HG03342 (cell line): ENCODE data around the gene CTNNBL1.
"Not testable (repeated sequence)": the region's sequence is repeated elsewhere in the genome, so short reads cannot be mapped to it uniquely, and the experiment has no call there.

Experiments
- ATAC-seq: cut with Tn5 transposase; IDR thresholded peaks from one replicate; pipeline ENCODE4 v1.9.1; 2021; ENCODE audit warnings: mild to moderate bottlenecking, moderate library complexity; ENCODE audit not compliant: unreplicated experiment

Gene CTNNBL1

GRCh38 chr20:37706298-37706697, 12.5 kb downstream of the CTNNBL1 start:
- no peak for ATAC-seq

GRCh38 chr20:37711001-37711400, 17.2 kb downstream of the CTNNBL1 start:
- no peak for ATAC-seq

- ATAC-seq: no peak
These were observed 18.4 kb downstream of the CTNNBL1 start for GRCh38 chr20:37711994-37712964.

DNA sequence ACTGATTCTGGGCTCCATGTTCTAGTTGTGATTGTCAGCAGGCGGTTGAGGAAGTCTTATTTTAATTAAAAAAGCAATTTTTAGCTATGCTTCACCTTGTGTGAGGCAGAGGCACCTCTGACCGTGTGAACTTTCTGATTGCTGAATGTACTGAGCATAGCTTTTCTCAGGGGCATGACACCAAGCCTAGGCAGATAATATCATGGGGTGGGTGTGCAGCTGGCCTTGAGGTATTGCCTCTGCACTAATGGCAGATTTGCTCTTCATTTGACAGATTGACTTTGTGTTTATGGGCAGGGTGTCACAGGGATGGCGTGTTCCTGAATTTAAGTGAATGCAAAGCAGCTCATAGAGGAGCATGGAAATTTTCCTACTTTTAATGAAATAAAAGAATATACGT, 19.6 kb downstream of the CTNNBL1 start:
- no peak for ATAC-seq

DNA sequence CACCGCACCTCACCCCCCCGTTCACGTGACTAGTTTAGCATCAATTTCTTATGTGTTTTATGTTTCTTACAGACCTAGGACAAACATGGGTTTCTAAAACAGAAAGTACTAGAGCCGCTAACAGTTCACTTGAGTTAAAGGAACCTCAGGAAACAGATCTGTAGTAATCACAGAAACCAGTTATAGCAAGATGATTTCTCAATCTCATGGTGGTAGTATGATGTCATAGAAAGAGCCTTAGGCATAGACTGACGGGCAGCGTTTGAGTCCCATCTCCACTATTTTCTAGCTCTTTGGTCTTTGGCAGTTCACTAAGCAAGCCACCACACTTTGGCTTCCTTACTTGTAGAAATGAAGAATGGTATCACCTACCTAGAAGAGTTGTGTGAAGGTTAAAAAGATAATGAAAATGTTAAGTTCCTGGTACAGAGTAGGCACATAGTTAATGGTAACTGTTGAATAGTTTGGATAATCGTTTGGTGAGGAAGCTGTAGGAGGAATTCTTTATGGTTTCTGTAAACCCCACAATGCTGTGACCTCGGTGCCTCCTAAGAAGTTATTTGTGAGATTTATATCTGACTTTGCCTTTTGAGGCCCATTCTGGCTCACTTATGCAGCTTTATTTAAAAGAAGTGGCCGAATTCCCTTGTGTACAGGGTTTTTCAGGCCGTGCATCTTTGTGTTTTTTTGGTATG, 21.3 kb downstream of the CTNNBL1 start:
- ATAC-seq: no peak

DNA sequence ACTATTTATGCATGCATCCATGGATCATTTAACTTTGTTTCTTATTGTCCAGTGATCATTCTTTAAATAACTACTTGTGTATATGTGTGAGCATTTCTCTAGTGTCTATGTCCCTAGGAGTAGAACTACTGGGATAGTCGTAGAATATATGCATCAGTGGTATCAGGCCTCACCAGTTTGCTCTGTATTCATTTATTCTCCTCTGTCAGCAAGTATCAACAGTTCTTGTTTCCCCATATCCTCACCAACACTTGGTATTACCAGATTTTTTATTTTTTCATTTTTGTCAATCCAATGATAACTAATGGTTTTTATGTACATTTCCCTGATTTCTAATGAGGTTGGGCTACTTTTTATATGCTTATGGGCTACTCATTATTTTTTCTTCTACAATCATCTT, 27.9 kb downstream of the CTNNBL1 start:
- no peak for ATAC-seq

GRCh38 chr20:37722312-37722711, 28.5 kb downstream of the CTNNBL1 start:
- ATAC-seq: not testable (repeated sequence)

DNA sequence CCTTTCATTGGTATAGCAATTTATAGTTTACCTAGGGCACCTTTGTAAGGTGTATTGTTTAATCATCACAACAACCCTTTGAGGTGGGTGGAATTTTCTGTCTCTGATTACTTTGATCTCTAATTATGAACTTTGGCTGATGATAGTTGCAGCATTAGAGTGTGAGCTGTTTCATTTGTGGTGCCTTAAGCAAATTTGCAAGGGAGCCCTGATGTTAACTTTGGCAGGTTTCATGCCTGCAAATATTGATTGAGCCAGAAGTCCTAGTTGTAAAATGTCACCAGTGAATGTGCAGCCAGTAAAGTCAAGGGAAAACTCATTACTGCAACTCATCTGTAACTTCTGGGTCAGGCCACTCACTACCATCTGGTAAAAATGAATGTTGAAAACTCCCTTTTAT, 29.8 kb downstream of the CTNNBL1 start:
- ATAC-seq: no peak

- no peak for ATAC-seq
These were observed 31.3 kb downstream of the CTNNBL1 start for GRCh38 chr20:37725165-37725564.

- ATAC-seq: no peak
These were observed 32.0 kb downstream of the CTNNBL1 start for GRCh38 chr20:37725855-37726254.

DNA sequence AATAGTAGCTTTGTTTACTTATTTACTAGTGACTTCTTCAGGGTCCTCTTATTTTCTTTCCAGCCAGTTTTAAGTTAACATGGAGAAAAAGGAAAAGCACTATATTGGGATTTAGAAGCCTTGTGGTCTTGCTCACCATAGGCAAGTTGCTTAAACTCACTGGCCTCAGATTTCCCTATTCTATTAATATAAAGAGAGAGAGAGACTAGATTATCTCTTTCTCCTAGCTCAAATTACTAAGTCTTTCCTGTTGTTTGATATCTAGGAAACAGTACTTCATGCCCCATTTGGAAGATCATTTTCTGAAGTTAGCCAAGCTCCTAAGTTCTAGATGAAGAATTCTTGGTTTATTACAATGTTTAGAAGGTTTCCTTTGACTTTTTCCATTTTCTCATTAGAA, 32.5 kb downstream of the CTNNBL1 start:
- no peak for ATAC-seq

DNA sequence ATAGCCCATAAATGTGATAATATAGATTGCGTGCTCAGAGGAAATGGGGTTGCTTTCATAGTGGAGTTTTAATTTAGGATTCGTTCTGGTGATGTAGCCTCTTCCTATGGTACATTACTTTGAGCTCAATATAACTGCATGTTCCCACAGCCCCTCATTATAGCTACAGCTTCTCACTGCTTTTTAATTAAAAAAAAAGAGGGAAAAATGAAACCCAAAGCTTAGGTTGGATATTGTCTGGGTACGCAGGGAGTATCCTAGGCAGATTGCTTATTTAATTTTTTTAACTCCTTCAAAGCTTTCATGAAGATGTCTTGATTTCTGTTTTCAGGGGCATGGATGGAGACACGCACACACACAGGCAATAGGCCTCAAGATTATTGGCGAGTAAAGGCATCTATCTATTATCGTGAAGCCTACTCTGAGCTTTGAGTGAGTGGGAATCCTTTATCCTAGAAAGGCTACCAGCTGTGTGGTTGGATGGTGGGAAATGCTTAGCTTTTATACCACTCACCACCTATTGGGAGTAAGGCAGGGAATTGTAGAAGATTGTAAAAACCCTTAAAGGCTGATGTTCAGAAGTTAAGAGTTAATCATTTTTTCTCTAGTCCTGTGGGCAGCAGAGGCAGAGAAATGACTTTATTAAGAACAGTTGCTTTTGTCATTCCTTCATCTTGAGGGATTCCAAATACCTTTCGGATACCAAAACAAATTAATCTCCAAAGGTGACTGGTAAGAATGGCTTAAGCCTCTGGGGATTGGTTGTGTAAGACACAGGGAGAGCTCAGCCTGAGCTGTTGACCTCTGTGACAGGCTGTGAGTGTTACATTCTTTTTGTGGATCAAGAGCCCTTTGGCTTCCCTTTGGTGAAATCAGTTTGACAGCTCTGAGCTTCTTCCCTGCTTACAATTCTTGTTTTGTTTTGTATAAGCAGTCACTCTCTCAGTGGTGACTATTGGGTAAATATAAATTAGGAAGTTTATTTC, 33.4 kb downstream of the CTNNBL1 start:
- ATAC-seq: no peak

DNA sequence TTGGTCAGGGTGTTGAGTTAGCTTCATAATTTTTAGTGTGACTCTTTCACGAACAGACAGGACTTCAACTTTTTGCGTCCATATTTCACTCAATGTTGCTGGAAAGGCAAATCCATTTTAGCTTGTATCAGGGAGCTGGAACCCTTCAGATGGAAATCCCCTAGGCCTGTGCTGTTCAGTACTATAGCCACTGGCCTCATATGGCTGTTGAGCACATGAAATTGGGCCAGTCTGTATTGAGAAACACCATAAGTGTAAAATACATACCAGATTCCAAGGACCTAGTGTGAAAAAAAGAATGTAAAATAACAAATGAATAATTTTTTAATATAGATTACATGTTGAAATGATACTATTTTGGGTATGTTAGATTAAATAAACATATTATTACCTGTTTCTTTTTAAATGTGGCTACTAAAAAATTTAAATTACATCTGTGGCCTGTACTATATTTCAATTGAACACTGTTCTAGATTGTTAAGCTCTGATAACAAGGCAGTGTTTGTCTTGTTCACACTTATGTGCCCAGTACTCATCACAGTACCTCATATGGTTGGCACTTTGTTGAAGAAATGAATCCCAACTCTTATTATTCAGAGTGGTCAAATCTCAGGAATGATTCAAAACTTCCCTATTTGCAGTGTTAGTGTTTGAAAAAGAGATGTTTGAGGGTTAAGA, 34.3 kb downstream of the CTNNBL1 start:
- ATAC-seq: no peak

DNA sequence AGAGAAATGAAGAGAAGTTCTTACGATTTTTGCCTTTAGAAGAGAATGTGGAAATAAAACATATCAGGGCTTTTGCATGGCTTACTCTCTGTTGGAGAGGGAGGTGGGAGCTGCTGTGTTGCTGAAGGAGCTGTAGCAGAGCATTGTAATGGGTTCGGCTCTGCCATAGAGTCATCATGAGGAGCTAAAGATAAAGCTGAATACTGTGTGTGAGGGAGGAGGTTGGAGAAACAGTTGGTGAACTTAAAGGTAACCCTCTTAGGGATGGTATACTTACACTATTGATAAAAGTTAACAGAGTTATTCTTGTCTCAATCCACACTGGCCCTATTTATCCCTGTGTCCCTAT, 34.8 kb downstream of the CTNNBL1 start:
- ATAC-seq: no peak

- ATAC-seq: no peak
These were observed 35.6 kb downstream of the CTNNBL1 start for GRCh38 chr20:37729452-37729851.

DNA sequence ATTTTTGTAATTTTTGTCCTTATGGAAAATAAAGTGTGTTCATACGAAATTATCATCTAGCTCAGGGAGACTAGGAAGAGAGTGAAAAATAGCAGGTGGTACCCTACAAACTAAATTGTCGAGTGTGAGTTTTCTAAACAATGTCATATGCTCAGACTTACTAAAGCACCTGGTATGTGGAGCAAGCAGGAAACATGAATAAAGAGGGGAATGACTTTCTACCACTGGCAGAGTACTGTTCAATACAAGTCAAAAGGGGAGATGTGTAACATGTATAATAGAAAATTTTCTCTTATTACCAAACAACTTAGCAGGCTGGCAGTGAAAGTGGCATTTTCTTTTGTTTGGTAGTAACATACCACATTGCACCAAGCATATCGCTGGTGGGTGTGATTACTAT, 36.1 kb downstream of the CTNNBL1 start:
- ATAC-seq: no peak

GRCh38 chr20:37733416-37733815, 39.6 kb downstream of the CTNNBL1 start:
- ATAC-seq: no peak

DNA sequence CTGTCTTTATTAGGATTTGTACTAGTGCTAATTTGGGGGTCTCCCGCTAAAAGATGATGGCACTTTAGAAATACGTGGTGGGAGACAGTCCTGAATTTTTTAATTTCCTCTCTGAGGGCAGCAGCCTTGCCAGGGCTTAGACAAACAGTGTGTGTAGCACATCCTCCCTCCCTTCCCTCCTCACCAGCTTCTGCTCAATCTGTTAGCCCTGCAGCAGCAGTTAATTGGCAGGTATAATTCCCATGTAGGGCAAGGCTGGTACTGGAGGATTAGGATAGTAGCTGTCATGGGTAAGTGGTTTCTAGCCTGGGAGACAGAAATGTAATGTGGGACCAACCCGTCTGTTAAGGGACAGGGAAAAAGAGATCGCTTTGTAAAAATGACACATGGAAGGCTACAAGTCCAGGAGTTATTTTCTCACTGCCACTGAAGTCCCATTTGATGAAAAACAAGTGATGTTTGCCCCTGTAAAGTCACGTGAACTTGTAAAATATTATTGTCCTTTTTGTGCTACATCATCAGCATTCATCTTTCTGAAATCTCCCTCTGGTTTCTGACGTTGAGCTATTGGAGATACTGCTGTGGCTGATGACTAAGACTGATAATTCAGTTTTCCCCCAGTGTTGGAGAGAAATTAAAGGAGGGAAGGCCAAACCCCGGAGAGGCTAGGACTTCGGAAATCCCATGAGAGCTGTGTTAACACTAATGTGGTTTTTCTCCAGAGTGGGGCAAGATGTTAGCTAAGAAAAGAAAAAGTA, 40.6 kb downstream of the CTNNBL1 start:
- no peak for ATAC-seq

- ATAC-seq: no peak
These were observed 41.7 kb downstream of the CTNNBL1 start for GRCh38 chr20:37735541-37735940.

DNA sequence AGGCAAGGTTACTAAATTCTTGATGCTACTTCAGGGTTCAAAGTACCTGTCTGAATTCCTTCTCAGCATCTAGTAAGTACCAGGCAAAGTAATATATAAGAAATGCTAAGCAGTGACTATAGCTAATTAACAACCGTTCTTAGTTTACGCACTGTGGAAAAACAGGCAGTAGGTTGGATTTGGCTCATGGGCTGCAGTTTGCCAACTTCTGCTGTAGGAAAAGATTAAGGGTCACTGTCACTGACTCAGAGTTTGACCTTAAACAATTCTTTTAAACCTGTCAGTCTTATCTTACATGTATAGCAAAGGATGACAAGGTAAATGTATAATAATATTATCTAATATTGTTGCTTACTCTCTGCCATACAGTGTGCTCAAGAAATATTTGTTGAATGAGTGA, 42.3 kb downstream of the CTNNBL1 start:
- no peak for ATAC-seq
